Glomerular visceral epithelial cell (primary cell): ENCODE measurements around the gene NMD3.
"Not testable (repeated sequence)": the region's sequence is repeated elsewhere in the genome, so short reads cannot be mapped to it uniquely, and the experiment has no call there.

Experiments used
- DNase-seq: peaks from one replicate; pipeline ENCODE4 v3.0.0-alpha.2; 2016; ENCODE audit errors: extremely low spot score

NMD3 gene

DNA sequence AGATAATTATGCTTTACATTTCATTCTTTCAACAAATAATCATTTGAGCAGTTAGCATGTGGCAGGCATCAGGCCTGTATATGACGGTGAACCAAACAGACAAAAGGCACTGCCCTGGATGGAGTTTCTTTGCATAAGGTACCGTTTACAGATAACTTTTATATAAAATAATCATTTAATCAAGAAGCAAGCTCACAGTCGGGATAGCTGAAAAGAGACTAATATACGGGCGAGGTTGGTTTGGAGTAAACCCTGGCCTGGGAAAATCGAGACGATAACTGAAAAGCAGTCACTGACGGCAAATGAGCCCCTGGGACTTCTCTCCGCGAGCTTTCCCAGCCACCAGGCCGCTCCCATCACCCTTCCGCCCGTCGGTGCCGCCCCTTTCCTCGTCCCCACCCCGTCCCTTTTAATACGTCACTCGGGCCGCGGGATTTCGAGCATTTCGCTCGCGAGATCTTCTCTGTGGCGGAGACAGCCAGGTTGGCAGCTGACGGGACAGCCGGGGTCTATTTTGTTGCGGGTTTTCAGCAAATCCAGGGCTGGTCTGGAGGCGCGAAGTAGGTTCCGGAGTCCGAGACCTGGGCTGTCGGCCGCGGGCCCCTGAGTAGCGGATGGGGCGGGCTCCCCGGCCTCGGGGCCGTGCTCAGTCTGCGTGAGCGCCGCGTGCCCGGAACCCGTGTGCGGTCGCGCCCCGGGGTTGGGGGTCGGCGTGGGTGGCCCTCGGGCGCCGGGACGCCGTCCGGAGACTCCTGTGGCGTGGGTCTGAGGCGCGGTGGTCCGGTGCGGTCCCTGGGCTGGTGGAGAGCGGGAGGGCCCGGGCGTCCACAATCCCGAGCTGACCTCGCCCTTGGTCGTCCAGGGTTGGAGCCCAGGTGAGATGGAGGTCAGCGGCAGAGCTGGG lies at the start of gene NMD3:
TSS of gene NMD3 (plus strand) at position 462 of the 904 bp plus-strand sequence. CDS start 703 bp downstream, outside the sequence.
- DNase-seq = peak; percentile 91

DNA sequence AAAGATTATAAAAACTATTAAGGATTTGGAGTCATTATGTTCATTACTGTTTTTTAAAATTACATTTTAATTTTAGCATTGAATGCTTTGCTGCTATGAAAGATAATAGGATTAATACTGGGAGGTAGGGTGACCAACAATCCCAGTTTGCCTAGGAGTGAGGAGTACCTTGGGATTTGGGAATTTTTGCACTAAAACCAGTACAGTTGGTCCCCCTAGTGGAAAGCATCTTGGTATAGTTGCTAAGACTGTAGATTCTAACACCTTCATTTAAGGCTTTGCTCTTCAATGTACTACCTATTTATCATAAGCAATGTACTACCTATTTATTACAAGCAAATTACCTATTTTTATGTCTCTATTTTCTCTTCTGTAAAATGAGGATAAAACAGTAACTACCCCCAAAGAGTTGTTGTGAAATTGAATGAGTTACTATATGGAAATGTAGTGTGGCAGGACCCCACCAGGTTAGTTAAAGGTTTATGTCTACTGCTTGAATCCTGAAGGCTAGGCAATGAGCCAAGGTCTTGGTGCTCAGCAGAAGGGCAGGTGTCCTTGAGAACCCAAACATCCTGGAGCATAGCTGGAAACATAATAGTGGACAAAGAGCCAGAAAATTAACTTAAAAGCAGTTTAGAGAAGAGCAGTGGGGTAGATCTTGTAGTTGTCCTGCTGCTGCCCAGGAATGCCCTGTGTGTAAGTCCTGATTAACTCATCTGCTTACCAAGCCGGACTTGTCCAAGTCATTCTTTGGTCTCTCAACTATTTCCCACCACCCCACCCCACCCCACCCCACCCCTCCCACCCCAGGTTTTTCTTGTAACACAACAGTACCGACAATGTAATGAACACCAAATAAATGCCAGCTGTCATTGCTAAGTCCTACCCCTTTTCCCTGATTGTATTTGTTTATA lies 49.2 kb upstream of the NMD3 start:
- no peak for DNase-seq

DNA sequence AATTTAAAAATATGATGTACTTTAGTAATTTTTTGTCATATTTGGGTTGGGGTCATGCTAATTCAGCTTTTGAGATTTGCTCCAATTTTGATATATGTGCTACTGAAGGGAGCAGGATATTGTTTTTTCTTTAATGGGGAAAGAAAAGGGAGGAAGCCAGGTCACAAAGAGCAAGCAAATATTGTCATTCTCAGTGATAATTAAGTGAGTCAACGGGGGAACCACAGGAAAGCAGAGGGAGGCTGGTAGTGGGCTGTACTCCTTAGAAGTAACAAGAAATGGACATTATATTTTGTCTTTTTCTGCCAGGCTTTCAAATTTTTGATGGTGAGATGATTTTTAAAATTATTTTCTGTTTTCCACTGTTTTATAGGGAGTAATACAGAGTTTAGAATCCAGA lies 45.6 kb upstream of the NMD3 start:
- DNase-seq = no peak

DNA sequence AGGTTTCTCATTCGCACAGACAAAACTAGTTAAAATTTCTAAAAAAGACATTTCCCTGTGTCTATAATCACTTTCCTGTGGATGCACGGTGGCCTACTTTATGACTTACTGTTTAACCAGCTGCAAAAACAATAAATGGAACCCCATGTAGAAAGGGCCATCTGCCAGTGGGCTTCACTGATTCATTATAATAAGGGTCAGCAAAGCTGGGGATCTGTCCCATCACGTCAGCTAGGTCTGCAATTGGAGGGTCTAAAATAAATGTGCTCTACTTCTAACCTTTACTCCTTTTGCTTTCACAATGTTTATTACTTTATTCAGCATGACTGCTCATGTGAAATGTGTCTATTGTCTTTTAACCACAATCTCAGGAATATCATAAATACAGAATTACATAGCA lies 43.1 kb upstream of the NMD3 start:
- DNase-seq = no peak

DNA sequence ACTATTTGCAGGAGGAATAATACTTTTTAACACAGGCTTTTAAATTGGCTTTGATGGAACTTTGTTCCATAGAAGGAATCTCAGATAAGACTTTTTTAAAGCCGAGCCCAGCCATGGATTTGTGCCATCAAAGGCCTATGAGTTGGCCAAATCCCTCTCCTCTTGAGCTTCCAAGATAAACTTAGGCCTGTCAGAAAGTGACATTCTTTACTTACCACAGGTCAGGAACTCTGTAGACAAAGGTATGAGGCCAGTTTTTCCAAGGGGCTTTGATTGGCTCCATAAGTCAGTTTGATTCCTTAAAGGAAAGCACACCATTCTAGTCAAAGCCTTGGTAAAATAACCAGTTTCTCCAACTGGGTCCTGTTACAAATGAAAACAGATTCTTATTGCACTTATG lies 39.7 kb upstream of the NMD3 start:
- not testable (repeated sequence) for DNase-seq

DNA sequence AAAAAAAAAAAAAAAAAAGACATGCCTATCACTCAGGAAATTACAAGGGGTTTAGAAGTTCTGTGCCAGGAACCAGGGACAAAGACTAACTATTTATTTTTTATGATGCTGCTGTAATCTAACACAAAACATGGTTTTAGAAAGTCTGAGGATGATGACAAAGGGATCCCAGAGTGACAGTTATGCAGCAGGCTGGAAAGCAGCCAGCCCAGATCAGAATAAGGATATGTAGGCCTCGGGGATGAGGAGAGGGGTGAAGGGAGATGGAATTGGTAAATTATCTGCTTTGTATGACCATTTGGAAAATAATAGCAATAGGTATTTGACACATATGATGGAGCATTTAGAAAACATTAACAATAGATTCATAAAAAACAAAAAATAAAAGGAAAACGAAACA lies 34.1 kb upstream of the NMD3 start:
- no peak for DNase-seq

DNA sequence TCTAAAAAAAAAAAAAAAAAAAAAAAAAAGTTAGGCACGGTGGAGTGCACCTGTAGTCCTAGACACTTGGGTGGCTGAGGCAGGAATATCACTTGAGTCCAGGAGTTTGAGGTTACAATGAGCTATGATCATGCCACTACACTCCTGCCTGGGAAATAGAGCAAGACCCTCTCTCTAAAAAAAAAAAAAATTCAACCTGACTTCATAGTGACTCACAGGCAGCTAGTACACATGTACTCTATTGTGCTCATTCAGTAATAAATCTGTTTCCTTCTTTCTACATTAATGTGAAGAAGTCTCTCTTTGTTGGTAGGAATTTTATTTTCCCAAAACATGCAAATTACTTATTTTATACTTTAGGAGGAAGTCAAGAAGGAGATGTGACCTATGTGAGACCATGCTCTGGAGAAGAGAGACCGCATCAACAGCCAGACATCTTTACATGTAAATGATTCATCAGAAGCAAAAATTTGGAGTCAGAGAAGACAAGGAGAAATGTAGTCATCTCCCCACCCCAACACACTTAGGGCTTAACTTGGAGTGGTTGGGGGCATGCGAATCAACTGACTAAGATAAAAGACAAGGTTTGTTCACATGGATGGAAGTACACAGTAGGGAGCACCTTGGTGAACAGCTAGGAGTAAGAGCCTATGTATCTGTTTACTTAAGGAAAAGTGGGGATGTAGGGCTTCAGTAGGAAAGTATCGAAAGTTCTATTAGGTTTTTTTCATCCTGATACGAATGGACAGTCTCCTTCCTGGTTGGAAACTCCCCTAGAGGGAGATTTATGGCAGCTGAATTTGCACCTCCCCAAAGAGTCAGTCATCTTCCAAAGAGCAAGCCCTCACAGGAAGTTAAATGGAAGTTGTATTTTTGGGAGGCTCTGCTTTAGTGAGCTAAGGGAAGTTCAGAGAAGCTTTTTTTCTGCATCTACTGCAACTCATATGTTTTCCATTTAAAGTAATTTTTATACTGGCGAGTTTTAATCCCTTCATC lies 23.0 kb upstream of the NMD3 start:
- DNase-seq = no peak

DNA sequence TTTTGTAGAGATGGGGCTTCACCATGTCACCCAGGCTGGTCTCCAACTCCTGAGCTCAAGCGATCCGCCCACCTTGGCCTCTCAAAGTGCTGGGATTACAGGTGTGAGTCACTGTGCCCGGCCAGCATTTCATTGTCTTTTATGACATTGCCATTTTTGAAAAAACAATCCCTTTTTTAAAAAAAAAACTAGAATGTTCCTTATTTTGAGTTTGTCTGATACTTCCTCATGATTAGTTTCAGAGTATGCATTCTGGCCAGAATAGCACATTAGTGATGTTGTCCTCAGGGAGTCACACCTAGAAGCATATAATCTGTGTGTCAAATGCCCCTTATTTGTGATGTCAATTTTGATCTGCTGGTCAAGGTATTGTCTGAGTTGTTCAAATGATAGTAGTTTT lies 21.2 kb upstream of the NMD3 start:
- DNase-seq = no peak

DNA sequence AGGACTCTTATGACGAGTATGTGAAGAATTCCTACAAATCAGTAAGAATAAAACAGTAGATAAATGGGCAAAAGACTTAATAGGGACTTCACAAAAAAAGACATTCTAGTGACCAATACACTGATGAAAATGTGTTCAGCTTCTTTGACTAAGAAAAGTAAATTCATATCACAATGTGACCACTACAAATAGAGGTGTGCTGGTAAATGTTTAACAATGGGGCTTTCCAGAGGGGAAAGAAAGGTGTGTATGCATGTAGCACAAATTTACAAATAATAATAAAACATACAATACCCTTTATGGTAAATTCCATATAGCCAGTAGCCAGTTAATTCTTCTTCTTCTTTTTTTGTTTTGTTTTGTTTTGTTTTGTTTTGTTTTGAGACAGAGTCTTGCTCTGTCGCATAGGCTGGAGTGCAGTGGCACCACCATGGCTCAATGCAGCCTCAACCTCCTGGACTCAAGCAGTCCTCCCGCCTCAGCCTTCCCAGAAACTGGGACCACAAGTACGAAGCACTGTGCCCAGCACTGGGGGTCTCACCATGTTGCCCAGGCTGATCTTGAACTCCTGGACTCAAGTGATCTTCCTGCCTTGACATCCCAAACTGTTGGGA lies 17.5 kb upstream of the NMD3 start:
- DNase-seq = no peak

DNA sequence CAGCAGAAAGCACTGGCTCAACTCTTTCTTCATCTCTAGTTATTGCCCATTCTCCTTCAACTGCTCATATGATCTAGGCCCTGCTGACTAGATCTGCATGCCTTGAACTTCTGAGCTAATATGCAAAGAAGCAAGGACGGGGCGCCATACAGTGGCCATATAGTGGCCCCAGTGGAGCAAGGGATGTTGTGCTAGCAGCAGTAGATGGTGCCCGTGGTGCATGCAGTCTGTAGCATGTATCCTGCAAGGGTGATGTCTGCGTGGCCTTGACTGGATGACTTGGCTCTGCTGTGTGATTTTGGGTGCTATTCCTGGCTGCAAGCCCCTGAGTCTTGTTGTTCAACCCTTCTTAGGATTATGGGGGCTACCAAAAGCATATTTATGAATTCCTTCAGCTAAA lies 12.2 kb upstream of the NMD3 start:
- no peak for DNase-seq

DNA sequence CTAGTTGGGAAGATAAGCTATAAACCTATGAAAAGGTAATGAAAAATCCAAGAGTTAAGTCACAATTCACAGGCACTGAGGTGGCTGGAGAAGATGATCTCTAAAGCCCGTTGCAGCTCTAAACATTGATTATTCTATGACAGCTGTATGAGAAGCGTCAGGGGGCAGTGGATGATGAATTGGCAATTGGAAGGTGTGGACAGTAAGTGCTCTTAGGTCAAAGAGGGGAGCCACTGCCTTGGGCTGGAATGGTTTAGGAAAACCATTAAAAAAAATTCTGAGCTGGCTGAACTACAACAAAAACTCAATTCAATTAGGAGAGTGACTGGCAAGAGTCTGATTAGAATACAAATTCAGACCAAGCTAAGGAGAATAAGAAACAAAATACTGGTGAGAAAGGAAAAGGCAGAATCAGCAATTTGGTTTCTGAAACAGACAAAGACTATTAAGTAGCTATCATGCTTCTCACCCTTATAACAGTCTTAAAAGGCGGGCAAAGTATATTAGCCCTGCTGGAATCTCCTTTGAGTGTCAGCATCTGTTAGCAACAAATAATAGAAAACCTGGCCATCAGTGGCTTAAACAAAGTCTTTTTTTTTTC lies 8.8 kb upstream of the NMD3 start:
- DNase-seq = no peak

DNA sequence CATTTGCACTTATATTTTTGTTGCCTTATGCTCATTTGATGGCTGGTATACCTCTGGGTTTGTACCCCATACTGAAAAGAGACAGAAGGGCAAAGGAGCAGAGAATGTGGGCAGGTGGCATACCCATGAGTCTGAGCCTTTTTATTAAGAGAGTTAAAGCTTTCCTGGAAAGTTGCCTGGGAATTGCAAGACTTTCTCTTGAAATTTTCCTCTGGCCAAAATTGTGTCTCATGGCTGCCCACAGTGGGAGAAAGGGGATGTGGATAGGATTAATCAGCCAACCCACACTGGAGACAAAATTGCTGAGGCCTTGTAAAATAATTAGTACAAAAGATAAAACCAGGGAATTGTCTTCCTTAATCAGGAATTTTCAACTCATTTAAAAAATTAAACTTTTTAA lies 8.2 kb upstream of the NMD3 start:
- DNase-seq = no peak

DNA sequence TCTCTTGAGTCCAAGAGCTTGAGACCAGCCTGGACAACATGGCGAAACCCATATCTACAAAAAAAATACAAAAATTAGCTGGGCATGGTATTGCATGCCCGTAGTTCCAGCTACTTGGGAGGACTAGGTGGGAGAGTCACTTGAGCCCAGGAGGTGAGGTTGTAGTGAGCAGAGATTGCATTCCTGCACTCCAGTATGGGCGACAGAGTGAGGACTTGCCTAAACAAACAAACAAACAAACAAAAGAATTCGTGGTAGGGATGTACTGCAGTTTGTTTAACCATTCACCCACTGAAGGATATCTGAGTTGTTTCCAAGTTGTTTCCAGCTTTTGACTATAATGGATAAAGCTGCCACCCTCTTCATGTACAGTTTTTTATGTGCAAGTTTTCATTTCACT lies 7.5 kb upstream of the NMD3 start:
- no peak for DNase-seq

DNA sequence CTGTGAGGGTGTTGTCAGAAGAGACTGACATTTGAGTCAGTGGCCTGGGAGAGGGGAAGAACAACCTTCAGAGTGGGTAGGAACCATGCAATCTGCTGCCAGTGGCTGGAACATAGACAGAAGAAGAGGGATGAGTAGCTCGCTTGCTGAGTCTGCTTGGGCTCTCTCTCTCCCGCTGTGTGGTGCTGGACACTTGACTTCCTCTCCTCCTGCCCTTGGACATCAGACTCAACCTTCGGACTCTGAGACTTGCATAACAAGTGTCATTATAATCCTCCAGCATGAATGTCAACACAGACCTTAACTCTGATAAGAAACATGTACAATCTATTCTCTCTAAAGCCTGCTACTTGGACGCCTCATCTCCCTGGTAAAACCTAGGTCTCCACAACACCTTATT lies 5.9 kb upstream of the NMD3 start:
- DNase-seq = no peak

DNA sequence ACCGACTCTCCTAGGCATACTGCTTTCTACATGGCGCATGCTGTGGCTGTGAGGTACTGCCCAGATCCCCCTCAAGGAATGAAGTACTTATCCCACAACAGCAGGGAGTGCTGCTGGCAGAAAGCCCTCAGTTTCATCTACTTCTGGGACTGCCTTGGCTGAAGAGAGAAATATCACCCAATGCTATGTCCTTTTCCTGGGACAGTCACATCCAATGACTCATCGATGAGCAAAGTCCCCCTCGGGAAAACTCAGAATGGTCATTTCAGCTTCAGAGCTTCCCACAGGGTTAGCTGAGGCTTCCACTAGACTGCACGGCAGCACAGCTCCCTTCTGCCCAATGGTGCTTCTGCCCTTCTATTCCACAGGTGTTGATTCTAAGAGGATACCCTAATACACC lies 3.6 kb upstream of the NMD3 start:
- no peak for DNase-seq

DNA sequence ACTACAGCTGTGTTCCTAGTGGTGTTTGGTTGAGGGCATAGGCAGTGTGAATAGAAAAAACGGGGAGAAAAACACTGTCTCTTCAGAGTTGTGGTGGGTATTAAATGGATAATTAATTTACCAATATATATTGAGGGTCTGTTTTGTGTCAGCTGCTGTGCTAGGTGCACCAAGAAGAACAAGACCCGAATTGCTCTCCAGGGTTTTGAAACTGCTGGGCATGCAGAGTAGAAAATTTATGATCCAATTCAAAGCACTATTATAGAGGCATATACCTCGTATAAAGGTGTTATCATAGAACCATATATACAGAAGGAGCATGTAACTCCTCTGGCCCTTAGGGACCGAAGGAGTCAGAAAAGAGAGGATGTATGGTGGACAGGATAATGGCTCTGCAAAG lies 1.6 kb upstream of the NMD3 start:
- DNase-seq = no peak

DNA sequence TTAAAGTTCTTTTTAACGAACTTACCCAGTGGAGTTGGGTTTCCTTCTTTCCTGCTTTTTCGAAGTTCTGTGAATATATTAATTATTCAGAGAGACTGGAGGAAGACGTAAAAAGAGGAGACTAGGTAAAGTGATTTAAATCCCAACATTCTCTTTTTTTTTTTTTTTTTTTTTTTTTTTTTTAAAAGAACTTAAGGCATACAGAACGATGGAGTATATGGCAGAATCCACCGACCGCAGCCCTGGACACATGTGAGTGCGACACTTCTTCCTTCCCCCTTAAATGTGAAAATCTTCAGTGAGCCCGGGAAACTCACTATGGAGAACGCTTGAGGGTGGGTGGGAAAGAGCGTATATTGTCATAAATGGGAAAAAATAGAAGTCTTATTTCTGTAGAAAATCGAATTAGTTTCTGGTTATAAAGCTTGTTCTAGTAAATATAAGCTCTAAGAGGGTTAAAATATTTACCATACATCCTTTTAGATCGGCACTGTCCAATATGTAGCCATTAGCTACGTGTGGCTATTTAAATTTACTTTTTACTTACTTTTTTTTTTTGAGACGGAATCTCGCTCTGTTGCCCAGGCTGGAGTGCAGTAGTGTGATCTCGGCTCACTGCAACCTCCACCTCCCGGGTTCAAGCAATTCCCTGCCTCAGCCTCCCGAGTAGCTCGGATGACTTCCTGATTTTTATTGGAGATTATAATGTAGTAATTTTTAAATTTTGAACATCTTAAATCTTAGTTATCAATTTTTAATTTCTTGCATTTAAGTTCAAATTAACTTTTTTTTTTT lies 892 bp downstream of the NMD3 start:
- DNase-seq = peak; percentile 33

DNA sequence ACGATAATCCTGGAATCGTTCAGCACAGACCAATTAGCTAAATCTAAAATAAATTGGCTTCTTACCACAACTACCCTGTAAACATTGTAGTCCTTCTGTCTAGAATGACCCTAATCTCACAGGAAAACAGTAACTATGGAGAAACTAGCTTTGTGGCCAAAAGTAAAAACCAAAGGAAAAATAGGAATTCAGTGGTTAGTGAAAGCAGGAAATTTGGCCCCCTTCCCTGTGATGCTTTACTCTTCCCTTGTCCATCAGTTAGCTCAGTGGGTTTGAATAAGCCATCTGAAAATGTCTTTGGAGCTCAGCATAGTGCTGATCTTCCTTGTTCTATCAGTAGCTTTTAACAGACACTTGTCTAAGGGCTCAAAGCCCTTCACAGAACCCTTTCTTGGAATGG lies 1.6 kb downstream of the NMD3 start:
- no peak for DNase-seq

DNA sequence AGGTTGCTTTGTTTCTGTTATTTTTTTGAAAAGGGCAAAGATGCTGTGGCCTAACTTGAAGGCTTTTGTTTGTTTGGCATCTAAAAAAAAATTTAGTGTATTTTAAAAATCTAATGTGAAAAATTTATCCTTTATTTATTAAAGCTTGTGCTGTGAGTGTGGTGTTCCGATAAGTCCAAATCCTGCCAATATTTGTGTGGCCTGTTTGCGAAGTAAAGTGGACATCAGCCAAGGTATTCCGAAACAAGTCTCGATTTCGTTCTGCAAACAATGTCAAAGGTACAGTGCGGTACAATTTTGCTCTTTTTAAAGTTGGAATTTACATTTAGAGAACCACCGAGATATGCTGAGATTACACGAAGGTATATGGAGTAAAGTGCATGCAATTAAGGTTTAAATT lies 3.7 kb downstream of the NMD3 start:
- DNase-seq = no peak

DNA sequence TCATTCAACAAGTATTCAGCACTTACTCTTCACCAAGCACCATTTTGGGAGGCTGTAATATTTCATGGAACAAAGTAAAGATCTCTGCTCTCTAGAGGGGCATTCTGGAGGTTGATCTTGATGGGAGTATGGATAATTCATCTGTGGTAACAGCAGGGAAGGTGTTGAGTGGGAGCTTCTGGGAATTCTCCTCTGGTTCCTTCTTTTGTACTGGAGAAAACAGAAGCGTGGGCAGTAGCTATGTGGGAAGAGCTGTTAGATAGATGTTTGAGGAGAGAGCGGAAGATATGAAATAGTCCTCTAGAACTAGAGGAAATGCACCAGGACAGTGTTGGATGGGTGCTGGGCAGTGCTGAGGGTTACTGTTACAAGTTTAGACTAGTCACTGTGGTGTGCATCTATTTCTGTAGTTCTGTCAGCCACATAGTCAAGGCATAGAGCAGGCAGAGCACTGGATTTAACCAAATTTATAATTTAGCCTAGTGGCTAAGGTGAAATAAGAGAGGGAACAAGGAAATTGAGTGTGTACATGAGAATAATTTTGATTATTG lies 9.6 kb downstream of the NMD3 start:
- no peak for DNase-seq
